PC-9 (cell line): ENCODE measurements around the gene TNNI3K. TPM values are rescaled to one million over a fixed set of nuclear protein-coding genes. Genes with fewer than 3 reads are reported as not detected.

Experiments
- BruUV-seq: library from RNA; stranded (reverse); fragments of 400-500 nt; replicated peaks from 2 replicates; lab custom pipeline; 2021; lab: Mats Ljungman, UMichigan
- CTCF ChIA-PET: fragments of 300-600 bp; sonication (Branson Sonifier 250); formaldehyde crosslinking; loops from one replicate; lab custom pipeline; 2022; ENCODE audit warnings: antibody characterized with exemption; lab: Charles Lee
- POLR2A ChIA-PET: fragments of 300-600 bp; sonication (Branson Sonifier 250); formaldehyde crosslinking; loops from one replicate; lab custom pipeline; 2022; ENCODE audit warnings: antibody characterized with exemption; ENCODE audit not compliant: unreplicated experiment; lab: Charles Lee
- DNase-seq, 2 experiments: peaks; one replicate each; pipeline versions ENCODE4 v3.0.0 to v3.0.0-alpha.2; 2015 to 2022; ENCODE audit warnings: mixed read lengths in 1 of 2
- H2AFZ ChIP-seq: fragments of 200-600 bp; sonication (generic); 2 replicates; pipeline ENCODE4 v1.8.1; 2017; ENCODE audit warnings: antibody characterized with exemption
- H3F3A ChIP-seq: fragments of 200-600 bp; sonication (generic); 2 replicates; pipeline ENCODE4 v1.8.1; 2017; ENCODE audit warnings: antibody characterized with exemption, mild to moderate bottlenecking, low read depth; ENCODE audit not compliant: insufficient read depth
- H3K27ac ChIP-seq: fragments of 200-600 bp; sonication (generic); 2 replicates; pipeline ENCODE4 v1.6.1; 2016; ENCODE audit warnings: mixed run types
- H3K27me3 ChIP-seq: fragments of 200-600 bp; sonication (generic); 2 replicates; pipeline ENCODE4 v1.6.1; 2016; ENCODE audit warnings: low read depth, mixed run types; ENCODE audit not compliant: insufficient read depth
- H3K36me3 ChIP-seq: fragments of 200-600 bp; sonication (generic); 2 replicates; pipeline ENCODE4 v1.6.1; 2016; ENCODE audit warnings: low read depth, mixed run types
- H3K4me1 ChIP-seq: fragments of 200-600 bp; sonication (generic); replicated peaks from 2 replicates; pipeline ENCODE4 v1.6.1; 2016; ENCODE audit warnings: mixed run types; ENCODE audit not compliant: insufficient read depth
- H3K4me2 ChIP-seq: fragments of 200-600 bp; sonication (generic); 2 replicates; pipeline ENCODE4 v1.6.1; 2017; ENCODE audit warnings: mixed run types
- H3K4me3 ChIP-seq: fragments of 200-600 bp; sonication (generic); 2 replicates; pipeline ENCODE4 v1.6.1; 2016; ENCODE audit warnings: mixed run types
- H3K79me2 ChIP-seq: fragments of 200-600 bp; sonication (generic); 2 replicates; pipeline ENCODE4 v1.6.1; 2017; ENCODE audit warnings: low read depth, mixed run types
- H3K9me2 ChIP-seq: fragments of 200-600 bp; sonication (generic); 2 replicates; pipeline ENCODE4 v1.8.1; 2017; ENCODE audit warnings: mild to moderate bottlenecking; ENCODE audit not compliant: insufficient read depth
- H3K9me3 ChIP-seq: fragments of 200-600 bp; sonication (generic); 2 replicates; pipeline ENCODE4 v1.8.1; 2016; ENCODE audit warnings: low read depth; ENCODE audit not compliant: insufficient read depth
- H4K20me1 ChIP-seq: fragments of 200-600 bp; sonication (generic); 2 replicates; pipeline ENCODE4 v1.8.1; 2017; ENCODE audit not compliant: insufficient read depth
- CTCF ChIP-seq: fragments of 200-600 bp; sonication (generic); conservative IDR thresholded peaks from 2 replicates; pipeline ENCODE4 v1.6.1; 2017; ENCODE audit warnings: mixed run types, antibody characterized with exemption, mild to moderate bottlenecking, moderate library complexity
- EZH2 ChIP-seq: fragments of 200-600 bp; sonication (generic); IDR thresholded peaks from 2 replicates; pipeline ENCODE4 v1.8.0; 2017; ENCODE audit warnings: antibody characterized with exemption, low read depth
- intact Hi-C: fragments of 100-400 bp; cut with micrococcal nuclease; formaldehyde crosslinking; loops from one replicate; pipeline ENCODE4 v1.10.0; 2022; ENCODE audit not compliant: unreplicated experiment
- total RNA-seq: library from RNA; stranded (reverse); gene quantifications from 2 replicates; pipeline ENCODE4 v1.2.3, GENCODE V29; 2021

Gene TNNI3K
- total RNA-seq, 1 experiment from 2014 or later, result 1.4 TPM

- no peaks in the 10 kb centered on the region for H3K9me3 ChIP-seq
- H2AFZ ChIP-seq, result no peak overlapping the region; the same call in 1 of the 2 replicates
- no peak overlapping the region for H3K27ac ChIP-seq
- TF ChIP-seq CTCF (no peak), EZH2 (no peak)
- H3F3A ChIP-seq, result no peaks in the 10 kb centered on the region
- H3K4me2 ChIP-seq, result no peak overlapping the region
- ChIA-PET CTCF (no interaction called here), POLR2A (no interaction called here)
- no peak for DNase-seq
- H3K27me3 ChIP-seq, result 0 out of 2 replicates have a peak, but pooled peaks cover 3% of the 10 kb centered on the region
- no peaks in the 10 kb centered on the region for H3K4me1 ChIP-seq
- H3K4me3 ChIP-seq, result no peak overlapping the region
- BruUV-seq, result no TSS peak
- H3K36me3 ChIP-seq, result no peaks in the 10 kb centered on the region
- H4K20me1 ChIP-seq, result no peaks in the 10 kb centered on the region
- H3K9me2 ChIP-seq, result no peaks in the 10 kb centered on the region
- intact Hi-C loops, result no loop called here
- H3K79me2 ChIP-seq, result no peaks in the 10 kb centered on the region
Observed at GRCh38 chr1:74571493-74571800, 336.3 kb downstream of the TNNI3K start.

- no peak for DNase-seq
- CTCF ChIA-PET, result no interaction called here
- no peaks in the 10 kb centered on the region for H3K4me1 ChIP-seq
Observed at GRCh38 chr1:74571891-74572290, 336.7 kb downstream of the TNNI3K start.

GRCh38 chr1:74578101-74578500 lies 342.9 kb downstream of the TNNI3K start:
- H3F3A ChIP-seq, result no peaks in the 10 kb centered on the region
- DNase-seq, result no peak
- H3K9me3 ChIP-seq, result no peaks in the 10 kb centered on the region; the same call in 1 of the 2 replicates
- no peaks in the 10 kb centered on the region for H3K4me1 ChIP-seq
- no peak overlapping the region for H3K27ac ChIP-seq
- H3K9me2 ChIP-seq, result no peaks in the 10 kb centered on the region; the same call in 1 of the 2 replicates
- no peaks in the 10 kb centered on the region for H4K20me1 ChIP-seq
- ChIA-PET CTCF (no interaction called here), POLR2A (no interaction called here)
- no peaks in the 10 kb centered on the region for H3K36me3 ChIP-seq
- TF ChIP-seq CTCF, result no peak
- no peak for TF ChIP-seq EZH2
- no peak overlapping the region for H2AFZ ChIP-seq
- no peak overlapping the region for H3K4me3 ChIP-seq
- H3K4me2 ChIP-seq, result no peak overlapping the region
- no peaks in the 10 kb centered on the region for H3K79me2 ChIP-seq
- H3K27me3 ChIP-seq, result no peaks in the 10 kb centered on the region
- no TSS peak for BruUV-seq
- intact Hi-C loops, result no loop called here

More at GRCh38 chr1:74571891-74572290, 336.7 kb downstream of the TNNI3K start:
- no peak overlapping the region for H3K27ac ChIP-seq
- no peaks in the 10 kb centered on the region for H4K20me1 ChIP-seq
- BruUV-seq, result no TSS peak
- POLR2A ChIA-PET, result no interaction called here
- no peaks in the 10 kb centered on the region for H3K9me3 ChIP-seq
- no peaks in the 10 kb centered on the region for H3K79me2 ChIP-seq
- no peak overlapping the region for H3K4me3 ChIP-seq
- intact Hi-C loops, result no loop called here
- H3K36me3 ChIP-seq, result no peaks in the 10 kb centered on the region
- H3K4me2 ChIP-seq, result no peak overlapping the region
- 0 out of 2 replicates have a peak, but pooled peaks cover 3% of the 10 kb centered on the region for H3K27me3 ChIP-seq
- no peak for TF ChIP-seq EZH2
- TF ChIP-seq CTCF, result no peak
- no peaks in the 10 kb centered on the region for H3F3A ChIP-seq
- H2AFZ ChIP-seq, result 0 out of 2 replicates have a peak overlapping the region, but pooled peaks have one; percentile 27
- no peaks in the 10 kb centered on the region for H3K9me2 ChIP-seq
